GM19238 (cell line): ENCODE data around the gene CDX4.
"Not testable (repeated sequence)": the region's sequence is repeated elsewhere in the genome, so short reads cannot be mapped to it uniquely, and the experiment has no call there.

Experiments
- DNase-seq: peaks from one replicate; pipeline ENCODE4 v3.0.0; 2011; ENCODE audit warnings: low spot score; ENCODE audit not compliant: insufficient read length

CDX4 gene, protein sequence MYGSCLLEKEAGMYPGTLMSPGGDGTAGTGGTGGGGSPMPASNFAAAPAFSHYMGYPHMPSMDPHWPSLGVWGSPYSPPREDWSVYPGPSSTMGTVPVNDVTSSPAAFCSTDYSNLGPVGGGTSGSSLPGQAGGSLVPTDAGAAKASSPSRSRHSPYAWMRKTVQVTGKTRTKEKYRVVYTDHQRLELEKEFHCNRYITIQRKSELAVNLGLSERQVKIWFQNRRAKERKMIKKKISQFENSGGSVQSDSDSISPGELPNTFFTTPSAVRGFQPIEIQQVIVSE

GRCh38 chrX:73446831-73447230 lies at the start of gene CDX4:
TSS of gene CDX4 (plus strand) at chrX:73447053. CDS start at chrX:73447254, 201 bp downstream.
- no peak for DNase-seq

GRCh38 chrX:73398185-73398914 lies 48.5 kb upstream of the CDX4 start:
- DNase-seq: no peak

DNA sequence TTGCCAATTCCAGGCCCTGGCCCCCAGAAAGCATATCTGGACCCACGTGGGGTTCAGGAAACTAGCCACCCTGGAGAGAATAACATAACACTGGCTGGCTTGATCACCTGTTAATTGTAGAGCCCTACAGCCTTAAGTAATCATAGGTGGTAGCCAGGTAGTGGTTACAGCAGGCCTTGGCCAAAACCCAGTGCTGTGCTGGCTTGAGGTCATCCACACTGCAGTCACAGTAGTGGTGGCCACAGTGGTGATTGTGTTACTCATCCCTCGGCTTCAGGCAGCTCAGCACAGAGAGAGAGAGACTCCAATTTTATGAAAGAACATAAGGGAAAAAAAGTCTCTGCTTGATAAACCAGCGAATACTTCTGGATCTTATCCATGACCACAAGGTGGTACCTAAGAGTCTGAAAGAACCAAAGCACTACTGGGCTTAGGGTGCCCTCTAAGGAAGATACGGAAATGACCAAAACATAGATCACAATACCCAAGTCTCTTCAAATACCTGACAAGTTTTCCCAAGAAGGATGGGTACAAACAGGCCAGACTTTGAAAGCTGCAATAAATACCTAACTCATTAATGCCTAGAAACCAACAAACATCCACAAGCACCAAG lies 46.6 kb upstream of the CDX4 start:
- DNase-seq: no peak

DNA sequence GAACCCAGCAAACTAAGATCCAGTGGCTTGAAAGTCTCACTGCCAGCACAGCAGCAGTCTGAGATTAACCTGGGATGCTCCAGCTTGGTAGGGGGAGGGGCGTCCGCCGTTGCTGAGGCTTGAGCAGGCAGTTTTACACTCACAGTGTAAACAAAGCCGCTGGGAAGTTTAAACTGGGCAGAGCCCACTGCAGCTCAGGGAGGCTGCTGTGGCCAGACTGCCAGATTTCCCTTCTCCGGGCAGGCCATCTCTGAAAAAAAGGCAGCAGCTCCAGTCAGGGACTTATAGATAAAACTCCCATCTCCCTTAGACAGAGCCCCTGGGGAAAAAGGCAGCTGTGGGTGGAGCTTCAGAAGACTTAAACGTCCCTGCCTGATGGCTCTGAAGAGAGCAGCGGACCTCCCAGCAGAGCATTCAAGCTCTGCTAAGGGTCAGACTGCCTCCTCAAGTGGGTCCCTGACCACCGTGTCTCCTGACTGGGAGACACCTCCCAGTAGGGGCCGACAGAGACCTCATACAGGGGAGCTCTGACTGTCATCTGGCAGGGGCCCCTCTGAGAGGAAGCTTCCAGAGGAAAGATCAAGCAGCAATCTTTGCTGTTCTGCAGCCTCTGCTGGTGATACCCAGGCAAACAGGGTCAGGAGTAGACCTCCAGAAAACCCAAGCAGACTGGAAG lies 45.1 kb upstream of the CDX4 start:
- no peak for DNase-seq

DNA sequence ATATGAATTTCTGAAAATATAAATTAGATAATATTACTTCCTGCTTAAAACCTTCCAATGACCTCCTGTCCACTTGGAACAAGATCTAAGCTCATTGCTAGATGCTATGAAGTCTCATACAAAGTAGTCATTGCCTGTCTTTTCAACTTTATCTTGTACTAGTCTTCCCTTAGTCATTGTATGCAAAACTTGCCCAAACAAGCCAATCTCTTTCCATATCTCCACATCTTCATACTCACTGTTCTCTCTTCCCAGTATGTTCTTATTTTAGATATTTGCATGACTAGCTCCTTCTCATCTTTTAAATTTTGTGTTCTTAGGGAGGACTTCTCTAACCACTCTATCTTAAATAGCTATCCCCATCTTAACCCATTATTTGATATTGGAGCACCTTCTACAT lies 33.9 kb upstream of the CDX4 start:
- no peak for DNase-seq

DNA sequence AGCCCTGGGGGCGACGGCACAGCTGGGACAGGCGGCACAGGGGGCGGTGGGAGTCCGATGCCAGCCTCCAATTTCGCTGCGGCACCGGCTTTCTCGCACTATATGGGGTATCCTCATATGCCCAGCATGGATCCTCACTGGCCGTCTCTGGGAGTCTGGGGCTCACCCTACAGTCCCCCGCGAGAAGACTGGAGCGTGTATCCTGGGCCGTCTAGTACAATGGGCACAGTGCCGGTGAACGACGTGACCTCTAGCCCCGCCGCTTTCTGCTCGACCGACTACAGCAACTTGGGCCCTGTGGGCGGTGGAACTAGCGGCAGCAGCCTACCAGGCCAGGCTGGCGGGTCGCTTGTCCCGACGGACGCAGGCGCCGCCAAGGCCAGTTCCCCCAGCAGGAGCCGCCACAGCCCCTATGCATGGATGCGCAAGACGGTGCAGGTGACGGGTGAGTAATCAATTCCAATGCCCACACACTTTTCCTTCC lies 500 bp downstream of the CDX4 start:
- no peak for DNase-seq

DNA sequence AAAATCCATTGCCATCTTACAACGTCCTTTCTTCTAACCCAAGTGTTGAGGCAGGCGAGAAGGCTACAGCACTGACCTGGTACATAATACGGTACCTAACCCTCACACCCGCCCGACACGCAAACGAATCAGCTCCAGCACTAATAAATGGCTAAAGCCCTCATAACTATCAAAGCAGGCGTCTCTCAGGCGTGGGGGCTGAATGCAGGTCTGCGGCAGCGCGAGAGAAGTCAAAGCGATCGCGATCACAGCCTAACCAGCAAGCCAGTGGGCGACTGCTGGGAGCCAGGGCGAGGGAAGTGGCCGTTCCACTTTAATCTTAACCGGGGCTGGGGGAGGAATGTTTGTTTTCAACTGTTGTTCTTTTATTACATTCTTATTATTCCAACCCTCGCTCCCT lies 1.5 kb downstream of the CDX4 start:
- no peak for DNase-seq

- no peak for DNase-seq
These were observed 8.3 kb downstream of the CDX4 start for GRCh38 chrX:73455171-73455570.

- DNase-seq: no peak
These were observed 10.5 kb downstream of the CDX4 start for GRCh38 chrX:73457306-73457705.

GRCh38 chrX:73468376-73468775 lies 21.5 kb downstream of the CDX4 start:
- no peak for DNase-seq

DNA sequence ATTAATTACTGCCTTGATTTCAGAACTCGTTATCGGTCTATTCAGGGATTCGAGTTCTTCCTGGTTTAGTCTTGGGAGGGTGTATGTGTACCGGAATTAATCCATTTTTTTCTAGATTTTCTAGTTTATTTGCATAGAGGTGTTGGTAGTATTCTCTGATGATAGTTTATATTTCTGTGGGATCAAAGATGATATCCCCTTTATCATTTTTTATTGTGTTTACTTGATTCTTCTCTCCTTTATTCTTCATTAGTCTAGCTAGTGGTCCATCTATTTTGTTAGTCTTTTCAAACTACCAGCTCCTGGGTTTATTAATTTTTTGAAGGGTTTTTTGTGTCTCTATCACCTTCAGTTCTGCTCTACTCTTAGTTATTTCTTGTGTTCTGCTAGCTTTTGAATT lies 32.1 kb downstream of the CDX4 start:
- DNase-seq: no peak

GRCh38 chrX:73481521-73481920 lies 34.7 kb downstream of the CDX4 start:
- DNase-seq: no peak

DNA sequence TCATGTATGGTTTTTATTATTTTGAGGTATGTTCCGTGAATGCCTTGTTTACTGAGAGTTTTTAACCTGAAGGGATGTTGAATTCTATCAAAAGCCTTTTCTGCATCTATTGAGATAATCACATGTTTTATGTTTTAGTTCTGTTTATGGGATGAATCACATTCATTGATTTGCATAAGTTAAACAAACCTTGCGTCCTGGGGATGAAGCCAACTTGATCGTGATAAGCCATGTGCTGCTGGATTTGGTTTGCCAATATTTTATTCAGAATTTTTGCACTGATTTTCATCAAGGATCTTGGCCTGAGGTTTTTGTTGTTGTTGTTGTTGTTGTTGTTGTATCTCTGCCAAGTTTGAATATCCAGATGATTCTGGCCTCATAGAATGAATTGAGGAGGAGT lies 43.8 kb downstream of the CDX4 start:
- no peak for DNase-seq

DNA sequence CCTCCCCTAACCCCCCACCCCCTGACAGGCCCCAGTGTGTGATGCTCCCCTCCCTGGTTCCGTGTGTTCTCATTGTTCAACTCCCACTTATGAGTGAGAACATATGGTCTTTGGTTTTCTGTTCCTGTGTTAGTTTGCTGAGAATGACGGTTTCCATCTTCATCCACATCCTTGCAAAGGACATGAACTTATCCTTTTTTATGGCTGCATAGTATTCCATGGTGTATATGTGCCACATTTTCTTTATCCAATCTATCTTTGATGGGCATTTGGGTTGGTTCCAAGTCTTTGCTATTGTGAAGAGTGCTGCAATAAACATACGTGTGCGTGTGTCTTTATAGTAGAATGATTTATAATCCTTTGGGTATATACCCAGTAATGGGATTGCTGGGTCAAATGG lies 45.3 kb downstream of the CDX4 start:
- DNase-seq: not testable (repeated sequence)
